Osteoblast (primary cell): ENCODE measurements around the gene SCN2A. TPM values are rescaled to one million over a fixed set of nuclear protein-coding genes. Genes with fewer than 3 reads are reported as not detected.

Experiments
- DNase-seq: peaks from one replicate; pipeline ENCODE4 v3.0.0; 2011; ENCODE audit warnings: low spot score, mixed read lengths; ENCODE audit not compliant: insufficient read length; ENCODE audit errors: missing footprints
- H2AFZ ChIP-seq: 2 replicates; pipeline ENCODE4 v1.6.0; 2011; ENCODE audit warnings: mild to moderate bottlenecking, low read length
- H3K27ac ChIP-seq: 2 replicates; pipeline ENCODE4 v1.5.1; 2011; ENCODE audit warnings: mild to moderate bottlenecking, low read depth, low read length, moderate library complexity
- H3K27me3 ChIP-seq: 2 replicates; pipeline ENCODE4 v1.6.0; 2012; ENCODE audit warnings: mild to moderate bottlenecking, control low read depth, inconsistent platforms, low read length, moderate library complexity; ENCODE audit not compliant: insufficient read depth
- H3K36me3 ChIP-seq: 2 replicates; pipeline ENCODE4 v1.5.1; 2011; ENCODE audit warnings: mild to moderate bottlenecking, low read length, control low read depth, moderate library complexity; ENCODE audit not compliant: insufficient read depth
- H3K4me1 ChIP-seq: 2 replicates; pipeline ENCODE4 v1.5.1; 2011; ENCODE audit warnings: mild to moderate bottlenecking, low read length, control low read depth, moderate library complexity; ENCODE audit not compliant: insufficient read depth
- H3K4me2 ChIP-seq: 2 replicates; pipeline ENCODE4 v1.6.0; 2011; ENCODE audit warnings: mild to moderate bottlenecking, low read length; ENCODE audit not compliant: insufficient read depth
- H3K4me3 ChIP-seq: fragments of 200-600 bp; sonication (generic); 3 replicates; pipeline ENCODE4 v1.5.1; 2012; ENCODE audit warnings: mild to moderate bottlenecking, low read length, inconsistent platforms; ENCODE audit not compliant: insufficient read depth
- H3K79me2 ChIP-seq: 2 replicates; pipeline ENCODE4 v1.6.0; 2012; ENCODE audit warnings: mild to moderate bottlenecking, low read length, control low read depth, inconsistent platforms; ENCODE audit not compliant: insufficient read depth
- H3K9me3 ChIP-seq: 2 replicates; pipeline ENCODE4 v1.5.1; 2011; ENCODE audit warnings: low read depth, low read length, control low read depth
- H4K20me1 ChIP-seq: 2 replicates; pipeline ENCODE4 v1.6.0; 2012; ENCODE audit warnings: mild to moderate bottlenecking, low read length, control low read depth; ENCODE audit not compliant: insufficient read depth
- CTCF ChIP-seq: IDR thresholded peaks from 2 replicates; pipeline ENCODE4 v1.5.1; 2011; ENCODE audit warnings: mild to moderate bottlenecking, low read depth, low read length, moderate library complexity; ENCODE audit errors: extremely low read depth
- total RNA-seq: library from RNA; depleted of rRNA; stranded (reverse); fragments of >200 nt; gene quantifications from 2 replicates; pipeline ENCODE4 v1.2.3, GENCODE V29; 2012

SCN2A gene
- total RNA-seq, 1 donor: 2.2 TPM

GRCh38 chr2:165349181-165349580, 110.0 kb downstream of the SCN2A start:
- Histone ChIP-seq H4K20me1 (no peaks in the 10 kb centered on the region), H3K4me2 (no peak overlapping the region), H3K36me3 (no peaks in the 10 kb centered on the region), H3K4me3 (no peak overlapping the region), H3K79me2 (no peaks in the 10 kb centered on the region), H3K27me3 (no peaks in the 10 kb centered on the region), H2AFZ (no peak overlapping the region), H3K27ac (no peak overlapping the region), H3K9me3 (no peaks in the 10 kb centered on the region), H3K4me1 (no peaks in the 10 kb centered on the region)
- DNase-seq: no peak
- TF ChIP-seq CTCF: no peak

- H3K27me3 ChIP-seq: no peaks in the 10 kb centered on the region
- H3K9me3 ChIP-seq: no peaks in the 10 kb centered on the region
- peak; percentile 57 for DNase-seq
- no peak overlapping the region for H3K4me2 ChIP-seq
- no peak for TF ChIP-seq CTCF
- H3K79me2 ChIP-seq: no peaks in the 10 kb centered on the region
- no peak overlapping the region for H3K27ac ChIP-seq
- peaks cover 4% of the 10 kb centered on the region for H3K4me1 ChIP-seq
- no peak overlapping the region for H2AFZ ChIP-seq
- no peak overlapping the region for H3K4me3 ChIP-seq
- H3K36me3 ChIP-seq: no peaks in the 10 kb centered on the region
- H4K20me1 ChIP-seq: no peaks in the 10 kb centered on the region
These were observed 118.5 kb downstream of the SCN2A start for GRCh38 chr2:165357758-165358157.

- Histone ChIP-seq H4K20me1 (no peaks in the 10 kb centered on the region), H3K36me3 (no peaks in the 10 kb centered on the region), H3K4me2 (no peak overlapping the region), H3K79me2 (no peaks in the 10 kb centered on the region), H3K27me3 (no peaks in the 10 kb centered on the region), H3K9me3 (no peaks in the 10 kb centered on the region), H3K27ac (no peak overlapping the region), H3K4me3 (no peak overlapping the region), H2AFZ (no peak overlapping the region), H3K4me1 (peaks cover 4% of the 10 kb centered on the region)
- no peak for TF ChIP-seq CTCF
- no peak for DNase-seq
These were observed 122.3 kb downstream of the SCN2A start for GRCh38 chr2:165361514-165361913.

- DNase-seq: no peak
- Histone ChIP-seq H4K20me1 (no peaks in the 10 kb centered on the region), H3K9me3 (no peaks in the 10 kb centered on the region), H2AFZ (no peak overlapping the region), H3K4me3 (no peak overlapping the region), H3K4me1 (no peaks in the 10 kb centered on the region), H3K79me2 (no peaks in the 10 kb centered on the region), H3K27ac (no peak overlapping the region), H3K27me3 (no peaks in the 10 kb centered on the region), H3K36me3 (no peaks in the 10 kb centered on the region), H3K4me2 (no peak overlapping the region)
- no peak for TF ChIP-seq CTCF
These were observed 130.1 kb downstream of the SCN2A start for GRCh38 chr2:165369131-165369897.
